MM.1S (cell line): ENCODE measurements around the gene RTBDN.
A peak's percentile ranks its signal among the peaks of the same experiment; 100 is the strongest.

Experiments used
- DNase-seq: peaks from one replicate; pipeline ENCODE4 v3.0.0-alpha.2; 2015
- H2AFZ ChIP-seq: fragments of 300-600 bp; sonication (generic); 2 replicates; pipeline ENCODE4 v1.6.0; 2016; ENCODE audit warnings: antibody characterized with exemption, low read length
- H3F3A ChIP-seq: fragments of 300-600 bp; sonication (generic); 2 replicates; pipeline ENCODE4 v1.6.1; 2016; ENCODE audit warnings: mild to moderate bottlenecking, antibody characterized with exemption, low read length, moderate library complexity, mixed read lengths; ENCODE audit not compliant: insufficient read depth
- H3K27ac ChIP-seq: fragments of 300-600 bp; sonication (generic); 2 replicates; pipeline ENCODE4 v1.5.1; 2016; ENCODE audit warnings: mild to moderate bottlenecking, low read length
- H3K27me3 ChIP-seq: fragments of 300-600 bp; sonication (generic); replicated peaks from 2 replicates; pipeline ENCODE4 v1.6.0; 2016; ENCODE audit warnings: low read length; ENCODE audit not compliant: insufficient read depth
- H3K36me3 ChIP-seq: fragments of 300-600 bp; sonication (generic); replicated peaks from 2 replicates; pipeline ENCODE4 v1.6.1; 2016; ENCODE audit warnings: mild to moderate bottlenecking, low read length, mixed read lengths; ENCODE audit not compliant: insufficient read depth
- H3K4me1 ChIP-seq: fragments of 300-600 bp; sonication (generic); 2 replicates; pipeline ENCODE4 v1.6.1; 2016; ENCODE audit warnings: low read length, mixed read lengths
- H3K4me2 ChIP-seq: fragments of 300-600 bp; sonication (generic); 2 replicates; pipeline ENCODE4 v1.6.0; 2016; ENCODE audit warnings: low read depth, low read length
- H3K4me3 ChIP-seq: fragments of 300-600 bp; sonication (generic); 2 replicates; pipeline ENCODE4 v1.5.1; 2016; ENCODE audit warnings: low read length, mixed read lengths
- H3K79me2 ChIP-seq: fragments of 300-600 bp; sonication (generic); 2 replicates; pipeline ENCODE4 v1.6.1; 2016; ENCODE audit warnings: mixed run types, low read length, mixed read lengths
- H3K9ac ChIP-seq: fragments of 300-600 bp; sonication (generic); 2 replicates; pipeline ENCODE4 v1.6.1; 2016; ENCODE audit warnings: low read length, mixed read lengths
- H3K9me2 ChIP-seq: fragments of 300-600 bp; sonication (generic); replicated peaks from 2 replicates; pipeline ENCODE4 v1.6.1; 2016; ENCODE audit warnings: mild to moderate bottlenecking, low read length, mixed read lengths; ENCODE audit not compliant: insufficient read depth
- H3K9me3 ChIP-seq: fragments of 300-600 bp; sonication (generic); replicated peaks from 2 replicates; pipeline ENCODE4 v1.6.1; 2016; ENCODE audit warnings: mild to moderate bottlenecking, low read length, mixed read lengths; ENCODE audit not compliant: insufficient read depth
- H4K20me1 ChIP-seq: fragments of 300-600 bp; sonication (generic); 2 replicates; pipeline ENCODE4 v1.6.1; 2016; ENCODE audit warnings: mild to moderate bottlenecking, low read length, moderate library complexity, mixed read lengths; ENCODE audit not compliant: insufficient read depth
- CTCF ChIP-seq: fragments of 300-600 bp; sonication (generic); IDR thresholded peaks from 2 replicates; pipeline ENCODE4 v1.5.1; 2016; ENCODE audit warnings: antibody characterized with exemption, low read length, mixed read lengths
- EZH2 ChIP-seq: fragments of 300-600 bp; sonication (generic); optimal IDR thresholded peaks from 2 replicates; pipeline ENCODE3; 2017; ENCODE audit warnings: low read depth, mild to moderate bottlenecking, antibody characterized with exemption, low read length, mixed read lengths
- EZH2phosphoT487 ChIP-seq: fragments of 300-600 bp; sonication (generic); IDR thresholded peaks from 2 replicates; pipeline ENCODE4 v1.6.1; 2018; ENCODE audit warnings: antibody characterized with exemption, low read length

RTBDN gene

GRCh38 chr19:12815088-12815487, 19.3 kb downstream of the RTBDN start:
- H4K20me1 ChIP-seq, result no peaks in the 10 kb centered on the region
- no peaks in the 10 kb centered on the region for H3K9me2 ChIP-seq
- H3K79me2 ChIP-seq, result no peaks in the 10 kb centered on the region
- no peak overlapping the region for H3K4me3 ChIP-seq
- no peak overlapping the region for H3K27ac ChIP-seq
- H3K4me1 ChIP-seq, result no peaks in the 10 kb centered on the region
- H3K9me3 ChIP-seq, result no peaks in the 10 kb centered on the region
- no peaks in the 10 kb centered on the region for H3K36me3 ChIP-seq
- no peak overlapping the region for H3K4me2 ChIP-seq
- H3K27me3 ChIP-seq, result no peaks in the 10 kb centered on the region
- DNase-seq, result no peak
- H3F3A ChIP-seq, result no peaks in the 10 kb centered on the region
- no peak overlapping the region for H2AFZ ChIP-seq
- H3K9ac ChIP-seq, result no peak overlapping the region
- TF ChIP-seq EZH2, result no peak
- no peak for TF ChIP-seq EZH2phosphoT487
- TF ChIP-seq CTCF, result no peak

GRCh38 chr19:12806242-12807081, 27.9 kb downstream of the RTBDN start, which contains the start of gene RNASEH2A:
Gene RNASEH2A (plus strand): TSS chr19:12806584. CDS start chr19:12806674, 90 bp downstream.
- Histone ChIP-seq H3K9me2 (no peaks in the 10 kb centered on the region), H3K4me3 (peak within 1 kb of the TSS; percentile 83), H3K79me2 (peaks cover 8% of the 10 kb centered on the region), H3K4me2 (peak within 1 kb of the TSS; percentile 92), H3K27me3 (no peaks in the 10 kb centered on the region), H4K20me1 (no peaks in the 10 kb centered on the region), H3K27ac (peak within 1 kb of the TSS; percentile 14; the same call in 1 of the 2 replicates), H3K9ac (peak within 1 kb of the TSS; percentile 71), H3F3A (no peaks in the 10 kb centered on the region), H3K4me1 (peaks cover 8% of the 10 kb centered on the region), H3K9me3 (no peaks in the 10 kb centered on the region), H3K36me3 (no peaks in the 10 kb centered on the region), H2AFZ (peak within 1 kb of the TSS; percentile 93)
- DNase-seq, result peak; percentile 94
- TF ChIP-seq EZH2 (no peak), EZH2phosphoT487 (no peak), CTCF (no peak)

GRCh38 chr19:12804051-12804450, 30.3 kb downstream of the RTBDN start:
- no peak overlapping the region for H3K9ac ChIP-seq
- H3K4me1 ChIP-seq, result peaks cover 14% of the 10 kb centered on the region
- H3F3A ChIP-seq, result no peaks in the 10 kb centered on the region

More at GRCh38 chr19:12804051-12804450, 30.3 kb downstream of the RTBDN start:
- no peak overlapping the region for H3K27ac ChIP-seq
- no peaks in the 10 kb centered on the region for H3K27me3 ChIP-seq
- H4K20me1 ChIP-seq, result no peaks in the 10 kb centered on the region
- no peak overlapping the region for H3K4me2 ChIP-seq
- peaks cover 21% of the 10 kb centered on the region for H3K79me2 ChIP-seq
- no peak overlapping the region for H3K4me3 ChIP-seq
- H3K9me3 ChIP-seq, result no peaks in the 10 kb centered on the region
- H3K9me2 ChIP-seq, result no peaks in the 10 kb centered on the region
- DNase-seq, result no peak
- no peak overlapping the region for H2AFZ ChIP-seq
- TF ChIP-seq EZH2, result no peak
- TF ChIP-seq CTCF, result no peak
- no peak for TF ChIP-seq EZH2phosphoT487
- H3K36me3 ChIP-seq, result no peaks in the 10 kb centered on the region; the same call in 1 of the 2 replicates
